DOHH2 (cell line): ENCODE measurements around the gene MAPK4.

ENCODE experiments used
- EZH2phosphoT487 ChIP-seq: fragments of 200-600 bp; sonication (generic); IDR thresholded peaks from 2 replicates; pipeline ENCODE4 v1.6.1; 2017; ENCODE audit warnings: borderline replicate concordance, mild to moderate bottlenecking, antibody characterized with exemption, low read length, moderate library complexity, mixed read lengths
- TF ChIP-seq, protein P1 (sequence below): fragments of 200-600 bp; sonication (generic); IDR thresholded peaks from one replicate; pipeline ENCODE4 v1.5.1; 2014; ENCODE audit warnings: antibody characterized with exemption, mild to moderate bottlenecking, low read depth, low read length; ENCODE audit not compliant: poor library complexity, severe bottlenecking

GRCh38 chr18:50654658-50655550 lies 95.0 kb downstream of the MAPK4 start:
- TF ChIP-seq, protein P1, sequence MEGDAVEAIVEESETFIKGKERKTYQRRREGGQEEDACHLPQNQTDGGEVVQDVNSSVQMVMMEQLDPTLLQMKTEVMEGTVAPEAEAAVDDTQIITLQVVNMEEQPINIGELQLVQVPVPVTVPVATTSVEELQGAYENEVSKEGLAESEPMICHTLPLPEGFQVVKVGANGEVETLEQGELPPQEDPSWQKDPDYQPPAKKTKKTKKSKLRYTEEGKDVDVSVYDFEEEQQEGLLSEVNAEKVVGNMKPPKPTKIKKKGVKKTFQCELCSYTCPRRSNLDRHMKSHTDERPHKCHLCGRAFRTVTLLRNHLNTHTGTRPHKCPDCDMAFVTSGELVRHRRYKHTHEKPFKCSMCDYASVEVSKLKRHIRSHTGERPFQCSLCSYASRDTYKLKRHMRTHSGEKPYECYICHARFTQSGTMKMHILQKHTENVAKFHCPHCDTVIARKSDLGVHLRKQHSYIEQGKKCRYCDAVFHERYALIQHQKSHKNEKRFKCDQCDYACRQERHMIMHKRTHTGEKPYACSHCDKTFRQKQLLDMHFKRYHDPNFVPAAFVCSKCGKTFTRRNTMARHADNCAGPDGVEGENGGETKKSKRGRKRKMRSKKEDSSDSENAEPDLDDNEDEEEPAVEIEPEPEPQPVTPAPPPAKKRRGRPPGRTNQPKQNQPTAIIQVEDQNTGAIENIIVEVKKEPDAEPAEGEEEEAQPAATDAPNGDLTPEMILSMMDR, result no peak
- no peak for TF ChIP-seq EZH2phosphoT487
